Stimulated activated CD4-positive, alpha-beta T cell treated with anti-CD3 and anti-CD28 coated beads, Interleukin-4, amount 100 ng/mL, for 48 hours (primary cell): Measurements from ENCODE around the gene LEPROT.

Source experiments
- DNase-seq, 2 donors: peaks; one replicate each; pipeline ENCODE4 v3.0.0-alpha.2; 2020; ENCODE audit warnings: low read depth in 2 of 2

LEPROT gene

DNA sequence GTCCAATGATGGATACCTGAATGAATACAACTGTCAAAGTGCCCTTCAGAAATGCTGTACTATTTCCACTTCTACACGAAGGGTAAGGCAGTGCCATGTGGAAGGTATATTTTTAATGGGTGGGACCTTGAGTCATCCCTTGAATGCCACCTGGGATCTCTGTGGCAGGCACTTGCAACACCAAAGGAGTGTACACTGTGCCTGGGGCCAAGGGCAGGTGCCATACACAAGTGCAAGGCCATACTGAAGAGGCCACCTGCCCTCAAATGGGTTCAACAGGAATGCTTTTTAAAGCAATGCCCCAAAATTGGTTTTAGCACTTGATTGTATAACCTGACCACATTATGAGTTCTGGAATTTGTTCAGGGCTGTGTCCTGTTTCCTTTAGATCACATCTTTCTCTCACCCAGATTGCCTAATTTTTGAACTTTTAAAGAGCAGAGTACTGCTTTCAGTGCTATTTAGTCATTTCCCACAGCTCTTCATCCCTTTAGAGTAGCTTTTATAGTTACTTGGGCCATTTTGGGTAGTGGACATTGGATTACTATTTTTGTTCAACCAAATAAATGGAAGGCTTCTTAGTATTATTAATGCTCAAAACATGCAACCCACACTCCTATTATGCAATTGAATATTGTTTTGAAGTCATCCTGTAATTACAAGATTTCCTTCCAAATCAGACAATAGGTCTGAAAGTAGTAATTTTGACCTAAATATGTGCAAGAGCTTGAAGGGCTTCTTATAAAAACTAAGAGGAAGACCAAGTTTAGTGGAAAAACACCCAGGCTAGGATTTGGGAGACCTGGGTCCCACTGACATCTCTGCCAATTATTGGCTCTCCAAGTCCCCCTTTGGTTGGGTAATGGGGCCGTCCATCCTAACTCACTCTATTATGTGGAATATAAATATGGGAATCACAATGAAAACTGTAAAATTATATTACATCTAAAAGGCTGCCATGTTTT, 57.2 kb downstream of the LEPROT start:
- DNase-seq, result no peak

DNA sequence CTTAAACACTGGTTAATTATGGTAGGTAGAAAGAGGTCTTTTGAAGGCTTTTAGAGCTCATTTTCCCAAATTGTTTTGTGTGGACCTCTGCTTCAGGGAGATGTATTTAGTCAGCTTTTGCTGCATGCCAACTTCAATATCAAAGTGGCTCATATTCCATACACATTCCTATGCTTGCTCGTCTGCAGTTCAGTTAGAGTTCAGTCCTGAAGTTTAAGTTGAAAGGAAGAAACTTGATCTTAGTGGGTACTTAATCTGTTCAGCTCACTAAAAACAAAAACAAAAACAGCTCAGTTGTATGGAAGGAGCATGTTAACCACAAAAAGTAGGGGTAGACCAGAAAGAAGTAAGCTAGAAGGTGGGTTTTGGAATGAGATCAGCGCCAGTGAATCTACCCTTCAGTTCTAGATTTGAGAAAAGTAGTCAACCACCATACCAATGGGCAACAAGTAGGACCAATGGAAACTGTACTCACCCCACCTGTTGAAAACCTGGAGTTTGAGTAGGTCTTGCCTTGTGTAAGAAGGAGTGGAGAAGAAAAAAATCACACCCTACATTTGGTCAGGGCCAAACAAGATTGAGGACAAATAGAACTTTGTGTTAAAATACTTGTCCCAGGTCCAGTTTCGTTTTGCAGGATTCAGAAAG, 58.0 kb downstream of the LEPROT start:
- DNase-seq, result no peak

DNA sequence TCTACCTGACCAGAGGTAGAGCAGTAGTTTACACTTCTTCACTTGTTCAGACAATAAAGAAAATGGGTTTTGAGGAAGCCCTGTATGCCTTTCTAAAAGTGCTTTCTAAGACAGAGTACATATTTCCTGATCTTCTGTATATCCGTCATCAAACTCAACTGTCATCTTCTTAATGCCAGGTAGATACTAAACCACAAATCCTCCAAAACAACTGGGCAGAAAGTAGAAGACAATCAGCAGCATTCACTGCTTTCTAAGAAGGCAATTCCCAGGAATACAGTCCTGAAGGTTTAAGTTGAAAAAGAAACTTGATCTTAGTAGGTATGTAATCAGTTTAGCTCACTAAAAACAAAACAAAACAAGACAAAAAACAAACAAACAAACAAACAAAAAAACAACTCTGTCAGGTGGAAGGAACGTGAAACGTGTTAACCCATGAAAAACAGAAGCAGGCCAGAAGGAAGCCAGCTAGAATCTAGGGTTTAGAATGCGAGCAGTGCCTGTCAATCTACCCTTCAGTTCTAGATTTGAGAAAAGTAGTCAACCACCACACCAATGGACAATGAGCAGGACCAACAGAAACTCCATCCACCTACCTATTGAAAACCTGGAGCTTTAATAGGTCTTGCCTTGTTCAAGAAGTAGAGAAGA, 59.2 kb downstream of the LEPROT start:
- no peak for DNase-seq

DNA sequence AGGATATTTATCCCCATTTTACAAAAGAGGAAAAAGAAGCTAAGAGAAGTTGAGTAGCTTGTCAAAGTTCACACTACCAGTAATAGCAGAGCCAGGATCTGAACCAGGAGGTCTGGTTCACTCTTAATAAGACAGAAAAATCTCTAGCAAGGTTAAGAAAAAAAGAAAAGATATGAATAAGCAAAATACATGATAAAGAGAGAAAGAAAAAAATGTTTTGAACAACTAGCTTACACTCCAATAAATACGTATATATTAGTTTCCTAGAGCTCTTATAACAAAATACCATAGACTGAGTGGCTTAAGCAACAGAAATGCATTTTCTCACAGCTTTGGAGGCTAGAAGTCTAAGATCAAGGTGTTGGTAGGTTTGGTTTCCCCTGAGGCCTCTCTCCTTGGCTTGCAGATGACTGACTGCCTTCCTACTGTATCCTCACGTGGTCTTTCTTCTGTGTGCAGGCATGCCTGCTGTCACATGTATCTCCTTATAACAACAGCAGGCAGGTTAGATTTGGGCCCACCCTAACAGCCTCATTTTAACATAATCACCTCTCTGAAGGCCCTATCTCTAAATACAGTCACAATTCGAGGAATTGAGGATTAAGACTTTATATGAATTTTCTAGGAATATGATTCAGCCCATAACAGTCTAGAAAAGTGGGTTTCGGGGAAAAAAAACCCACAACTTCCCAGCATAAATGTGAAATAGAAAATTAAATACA, 60.4 kb downstream of the LEPROT start:
- no peak for DNase-seq

DNA sequence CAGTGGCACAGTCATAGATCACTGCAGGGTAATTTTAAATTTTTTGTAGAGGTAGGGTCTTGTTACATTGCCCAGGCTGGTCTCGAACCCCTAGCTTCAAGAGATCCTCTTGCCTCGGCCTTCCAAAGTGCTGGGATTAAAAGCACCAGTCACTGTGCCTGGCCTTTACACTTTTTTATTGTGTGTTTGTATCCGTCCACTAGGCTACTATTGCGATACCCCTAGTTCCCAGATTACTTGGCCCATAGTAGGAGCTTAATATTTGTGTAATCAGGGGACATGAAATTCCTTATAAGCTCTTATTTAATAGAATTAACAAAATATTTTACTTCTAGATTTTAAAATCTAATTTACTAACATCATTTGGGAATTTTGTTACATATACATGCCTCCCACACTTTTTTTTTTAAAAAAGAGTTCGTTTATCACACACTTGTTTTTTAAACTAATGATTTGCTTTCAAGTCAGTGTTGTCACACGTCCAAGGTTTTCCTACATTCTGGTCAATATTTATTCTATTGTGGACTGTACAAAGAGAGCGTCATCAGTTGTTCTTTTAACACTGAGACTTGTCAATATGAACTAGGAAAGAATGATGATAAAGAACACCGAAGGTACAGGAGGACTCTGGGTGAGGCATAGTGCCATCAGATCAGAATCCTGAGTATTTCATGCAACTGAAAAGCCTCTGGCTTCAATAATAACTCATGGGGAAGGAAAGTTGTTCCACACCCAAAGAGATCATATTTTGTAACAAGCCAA, 63.7 kb downstream of the LEPROT start:
- no peak for DNase-seq
